WTC11 (cell line): ENCODE measurements around the gene PFKM. TPM values are rescaled to one million over a fixed set of nuclear protein-coding genes. Genes with fewer than 3 reads are reported as not detected.

Experiments used
- ATAC-seq: fragments of 200-7000 bp; cut with Tn5 transposase; 2 replicates; pipeline ENCODE4 v1.10.0; 2021; ENCODE audit warnings: mild to moderate bottlenecking, moderate library complexity
- CTCF ChIA-PET: fragments of 300-600 bp; sonication (Branson Sonifier 250); formaldehyde crosslinking; loops from one replicate; lab custom pipeline; 2021; ENCODE audit warnings: antibody characterized with exemption; lab: Charles Lee
- POLR2A ChIA-PET: fragments of 350-600 bp; sonication (Branson Sonifier 250); formaldehyde crosslinking; loops from one replicate; lab custom pipeline; 2021; ENCODE audit warnings: antibody characterized with exemption; lab: Charles Lee
- DNase-seq: peaks from one replicate; pipeline ENCODE4 v3.0.0; 2021; ENCODE audit warnings: low spot score
- H3K27ac Mint-ChIP-seq: 2 replicates; pipeline ENCODE4 v1.8.0; 2021; ENCODE audit warnings: mixed read lengths
- H3K27me3 Mint-ChIP-seq: 2 replicates; pipeline ENCODE4 v1.8.0; 2021; ENCODE audit warnings: low read depth, mild to moderate bottlenecking, moderate library complexity, mixed read lengths
- H3K36me3 Mint-ChIP-seq: 2 replicates; pipeline ENCODE4 v1.8.0; 2021; ENCODE audit warnings: mixed read lengths
- H3K4me1 Mint-ChIP-seq: 2 replicates; pipeline ENCODE4 v1.8.0; 2022; ENCODE audit warnings: mixed read lengths
- H3K4me3 Mint-ChIP-seq: 2 replicates; pipeline ENCODE4 v1.8.0; 2021; ENCODE audit warnings: mild to moderate bottlenecking, moderate library complexity, mixed read lengths
- H3K9me3 Mint-ChIP-seq: 2 replicates; pipeline ENCODE4 v1.8.0; 2021; ENCODE audit warnings: mixed read lengths
- AR ChIP-seq: fragments of 250-450 bp; sonication (Bioruptor Pico); IDR thresholded peaks from 2 replicates; pipeline ENCODE4 v1.9.0; 2021; ENCODE audit warnings: mild to moderate bottlenecking
- E2F4 ChIP-seq: sonication (generic); formaldehyde crosslinking; IDR thresholded peaks from 2 replicates; pipeline ENCODE4 v1.8.1; 2022; ENCODE audit warnings: low read depth, mild to moderate bottlenecking, moderate library complexity, missing genetic modification reagents, borderline replicate concordance
- MLX ChIP-seq: sonication (generic); formaldehyde crosslinking; IDR thresholded peaks from 2 replicates; pipeline ENCODE4 v1.8.1; 2023; ENCODE audit warnings: mild to moderate bottlenecking, missing genetic modification reagents, moderate library complexity
- PREB ChIP-seq: sonication (generic); formaldehyde crosslinking; IDR thresholded peaks from 2 replicates; pipeline ENCODE4 v1.8.1; 2022; ENCODE audit warnings: mild to moderate bottlenecking, missing genetic modification reagents, moderate library complexity, borderline replicate concordance
- RELA ChIP-seq: sonication (generic); formaldehyde crosslinking; IDR thresholded peaks from 2 replicates; pipeline ENCODE4 v1.8.1; 2022; ENCODE audit warnings: missing genetic modification reagents, mild to moderate bottlenecking, borderline replicate concordance
- ZBTB43 ChIP-seq: sonication (generic); formaldehyde crosslinking; IDR thresholded peaks from 2 replicates; pipeline ENCODE4 v1.8.1; 2023; ENCODE audit warnings: mild to moderate bottlenecking, missing genetic modification reagents
- ZNF263 ChIP-seq: sonication (generic); formaldehyde crosslinking; IDR thresholded peaks from 2 replicates; pipeline ENCODE4 v1.8.1; 2022; ENCODE audit warnings: low read depth, mild to moderate bottlenecking, moderate library complexity, missing genetic modification reagents
- ZNF532 ChIP-seq: fragments of 250-450 bp; sonication (Bioruptor Pico); IDR thresholded peaks from 2 replicates; pipeline ENCODE4 v1.9.0; 2021; ENCODE audit warnings: mild to moderate bottlenecking, borderline replicate concordance
- total RNA-seq: library from RNA; stranded (reverse); gene quantifications from 3 replicates; pipeline ENCODE4 v1.2.3, GENCODE V29; 2021

PFKM gene
- total RNA-seq, 1 experiment from 2014 or later = 99.3 TPM

GRCh38 chr12:48077111-48077510 lies 42.1 kb upstream of the PFKM start:
- POLR2A ChIA-PET = no interaction called here
- no peak overlapping the region for H3K27ac Mint-ChIP-seq

More at GRCh38 chr12:48077111-48077510, 42.1 kb upstream of the PFKM start:
- ATAC-seq = no peak
- DNase-seq = no peak
- TF ChIP-seq MLX (CRISPR knock-in tag) (no peak), ZNF532 (no peak), ZBTB43 (no peak), ZNF263 (CRISPR knock-in tag) (no peak), AR (CRISPR knock-in tag) (no peak), E2F4 (no peak), RELA (CRISPR knock-in tag) (no peak), PREB (CRISPR knock-in tag) (no peak)
- CTCF ChIA-PET = no interaction called here
- Mint-ChIP-seq H3K9me3 (peaks cover 9% of the 10 kb centered on the region; the same call in 1 of the 2 replicates), H3K4me1 (no peaks in the 10 kb centered on the region), H3K27me3 (no peaks in the 10 kb centered on the region), H3K36me3 (peaks cover 21% of the 10 kb centered on the region), H3K4me3 (no peak overlapping the region)
